CD4-positive, alpha-beta memory T cell (primary cell): ENCODE measurements around the gene C10orf95. TPM values are rescaled to one million over a fixed set of nuclear protein-coding genes. Genes with fewer than 3 reads are reported as not detected.

ENCODE experiments used
- CTCF ChIA-PET: fragments of 350-600 bp; sonication (Branson Sonifier 250); formaldehyde crosslinking; loops from one replicate; lab custom pipeline; 2021; ENCODE audit warnings: inconsistent platforms; ENCODE audit not compliant: partially characterized antibody; lab: Charles Lee
- POLR2A ChIA-PET: fragments of 350-600 bp; sonication (Branson Sonifier 250); formaldehyde crosslinking; loops from one replicate; lab custom pipeline; 2021; ENCODE audit not compliant: partially characterized antibody; lab: Charles Lee
- DNase-seq, 5 donors: peaks; one replicate each; pipeline versions ENCODE4 v3.0.0 to v3.0.0-alpha.2; 2020 to 2022; ENCODE audit warnings: mixed read lengths in 1 of 5
- H3K27ac ChIP-seq: one replicate; pipeline ENCODE4 v1.7.0; 2013; ENCODE audit warnings: low read depth, low read length
- H3K27me3 ChIP-seq: 2 replicates; pipeline ENCODE4 v1.7.0; 2013; ENCODE audit warnings: mild to moderate bottlenecking, low read length, moderate library complexity; ENCODE audit not compliant: insufficient read depth
- H3K36me3 ChIP-seq: 2 replicates; pipeline ENCODE4 v1.7.0; 2013; ENCODE audit warnings: mild to moderate bottlenecking, low read length, moderate library complexity; ENCODE audit not compliant: insufficient read depth
- H3K4me1 ChIP-seq: 2 replicates; pipeline ENCODE4 v1.7.0; 2013; ENCODE audit warnings: mild to moderate bottlenecking, low read length, moderate library complexity; ENCODE audit not compliant: insufficient read depth
- H3K4me3 ChIP-seq, 2 donors: one replicate each; pipeline ENCODE4 v1.7.0; 2013; ENCODE audit warnings: low read length in 2 of 2, mild to moderate bottlenecking in 1 of 2
- H3K9me3 ChIP-seq, 2 donors: one replicate each; pipeline ENCODE4 v1.7.0; 2013; ENCODE audit warnings: low read length in 2 of 2, control low read depth in 1 of 2; ENCODE audit not compliant: control insufficient read depth in 1 of 2
- H3K27ac Mint-ChIP-seq, 7 donors: one replicate each; pipeline ENCODE4 v1.8.0; 2020 to 2021; ENCODE audit warnings: mixed read lengths in 7 of 7, mild to moderate bottlenecking in 6 of 7, inconsistent platforms in 3 of 7, moderate library complexity in 3 of 7
- H3K27me3 Mint-ChIP-seq, 2 donors: one replicate each; pipeline ENCODE4 v1.8.0; 2020 to 2021; ENCODE audit warnings: mixed read lengths in 2 of 2
- H3K36me3 Mint-ChIP-seq, 2 donors: one replicate each; pipeline ENCODE4 v1.8.0; 2020 to 2021; ENCODE audit warnings: mixed read lengths in 2 of 2, inconsistent platforms in 1 of 2, mild to moderate bottlenecking in 1 of 2
- H3K4me1 Mint-ChIP-seq, 4 donors: one replicate each; pipeline ENCODE4 v1.8.0; 2020 to 2021; ENCODE audit warnings: mixed read lengths in 4 of 4, mild to moderate bottlenecking in 1 of 4
- H3K4me3 Mint-ChIP-seq, 8 donors: one replicate each; pipeline ENCODE4 v1.8.0; 2020 to 2021; ENCODE audit warnings: mixed read lengths in 8 of 8, mild to moderate bottlenecking in 7 of 8, moderate library complexity in 6 of 8, inconsistent platforms in 3 of 8
- H3K9me3 Mint-ChIP-seq, 8 donors: one replicate each; pipeline ENCODE4 v1.8.0; 2020 to 2021; ENCODE audit warnings: mixed read lengths in 8 of 8, mild to moderate bottlenecking in 5 of 8, inconsistent platforms in 3 of 8, moderate library complexity in 1 of 8
- intact Hi-C: fragments of 100-400 bp; cut with micrococcal nuclease; formaldehyde crosslinking; loops from one replicate; pipeline ENCODE4 v1.15.1; 2023
- polyA plus RNA-seq, 2 donors: library from polyadenylated mRNA; unstranded; fragments of 300-500 nt; fragmentation: Illumina TruSeq; gene quantifications; one replicate each; pipeline ENCODE4 v1.2.3, GENCODE V29; 2021
- total RNA-seq, 2 experiments: library from RNA; stranded (reverse); gene quantifications; one replicate each; pipeline ENCODE4 v1.2.3, GENCODE V29; 2021

The C10orf95 gene
- total and polyA plus RNA-seq, 4 experiments from 2014 or later = 0.41 to 1.6 (median 0.65) TPM

DNA sequence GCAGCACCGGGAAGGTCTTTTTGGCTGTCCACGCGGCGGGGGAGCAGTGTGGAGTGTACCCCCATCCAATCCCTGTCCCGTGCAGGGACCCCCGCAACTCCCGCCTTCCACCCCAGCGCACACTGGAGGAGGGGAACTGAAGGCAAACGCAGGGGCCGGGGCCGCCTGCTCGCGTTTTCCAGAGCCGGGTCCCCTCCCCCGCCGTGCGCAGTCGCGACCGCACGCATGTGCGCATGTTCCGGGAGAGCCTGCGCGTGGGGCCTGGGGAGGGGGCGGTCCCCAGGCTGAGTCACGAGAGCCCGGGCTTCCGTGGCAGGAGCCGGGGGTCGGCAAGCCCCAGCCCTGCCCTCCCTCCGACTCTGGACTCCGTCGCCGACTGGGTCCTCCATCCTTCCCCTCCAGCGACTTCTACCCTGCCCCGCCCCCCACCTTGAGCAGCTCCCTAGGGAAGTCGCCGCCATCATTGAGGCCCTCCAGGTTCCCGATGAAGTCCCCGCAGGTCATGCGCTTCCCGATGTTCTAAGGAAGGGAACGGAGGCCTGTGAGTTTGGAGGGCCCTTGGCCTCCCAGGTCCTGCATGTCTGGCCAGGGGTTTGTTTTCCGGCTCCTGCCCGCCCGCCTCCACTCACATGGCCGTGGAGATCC is 40.8 kb downstream of the C10orf95 start:
- CTCF ChIA-PET = interaction anchor here (1.7 kb wide), 1 partner anchor 11 kb away, joined by 10 read pairs; no protein-coding TSS in a partner anchor
- H3K27ac ChIP-seq = no peak overlapping the region

DNA sequence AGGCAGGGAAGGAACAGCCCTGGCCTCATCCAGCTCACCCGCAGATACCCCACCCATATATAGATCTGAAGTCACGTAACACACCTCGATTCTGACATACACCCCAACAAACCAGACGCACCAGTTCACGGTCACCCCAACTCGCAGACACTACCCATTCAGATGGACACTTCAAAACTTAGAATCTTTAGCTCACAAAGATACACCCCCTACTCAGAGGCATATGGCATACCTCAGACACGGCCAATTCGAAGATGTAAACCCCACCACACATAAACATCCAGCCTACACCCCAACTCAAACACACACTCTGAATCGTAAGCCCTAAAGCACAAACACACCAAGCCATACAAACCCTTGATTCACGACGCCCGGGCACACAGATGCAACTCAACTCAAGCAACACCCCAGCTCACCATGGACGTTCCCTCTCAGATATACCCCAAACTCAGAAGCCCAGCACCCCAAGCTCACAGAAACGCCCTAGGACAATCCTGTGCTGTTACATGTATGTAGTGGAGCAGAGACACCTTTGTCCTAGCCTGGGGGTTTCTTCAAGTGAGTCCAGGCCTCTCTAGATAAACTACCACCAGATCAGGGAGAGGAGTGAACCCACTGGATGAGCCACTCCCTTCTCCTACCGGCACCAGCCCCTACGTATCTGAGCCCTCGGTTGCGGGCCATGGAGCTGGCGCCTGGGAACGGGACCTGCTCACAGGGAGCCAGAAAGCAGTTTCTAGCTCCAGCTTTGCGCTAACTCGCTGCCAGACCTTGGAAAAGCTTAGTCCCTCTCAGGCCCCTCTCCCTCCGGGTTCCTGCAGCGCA is 41.5 kb downstream of the C10orf95 start:
- Histone ChIP-seq H3K4me3 (peak overlapping the region; percentile 34 to 41), H3K27me3 (peaks cover 11% of the 10 kb centered on the region), H3K9me3 (no peaks in the 10 kb centered on the region), H3K4me1 (peaks cover 27% of the 10 kb centered on the region), H3K27ac (peak overlapping the region; percentile 22), H3K36me3 (no peaks in the 10 kb centered on the region)
- peak overlapping the region; percentile 53 to 88 (median 80) for H3K4me3 Mint-ChIP-seq
- peaks cover 0 to 1% (median 0%) of the 10 kb centered on the region in 8 donors for H3K9me3 Mint-ChIP-seq
- intact Hi-C loops = no loop called here
- peaks cover 0 to 8% of the 10 kb centered on the region in 2 donors for H3K36me3 Mint-ChIP-seq
- H3K4me1 Mint-ChIP-seq = peaks cover 14 to 59% (median 22%) of the 10 kb centered on the region in 4 donors
- peak in 1 of 5 donors; percentile 38 for DNase-seq
- H3K27ac Mint-ChIP-seq = peak overlapping the region in 6 of 7 donors; percentile 18 to 91 (median 64)
- peaks cover 16 to 40% of the 10 kb centered on the region in 2 donors for H3K27me3 Mint-ChIP-seq
- ChIA-PET POLR2A (interaction anchor here (0.8 to 4.1 kb wide), 9 partner anchors 10 to 91 kb away, joined by 3 to 23 read pairs (median 6); partner anchors contain the start of genes C10orf95, CUEDC2, FBXL15 and NFKB2), CTCF (interaction anchor here (0.5 to 1.7 kb wide), 4 partner anchors 10 to 180 kb away, joined by 3 to 10 read pairs (median 5); no protein-coding TSS in a partner anchor)

More for the DNA sequence above, 40.8 kb downstream of the C10orf95 start:
- Histone ChIP-seq H3K27me3 (peaks cover 11% of the 10 kb centered on the region), H3K4me3 (peak overlapping the region; percentile 34 to 41), H3K4me1 (peaks cover 27% of the 10 kb centered on the region), H3K36me3 (no peaks in the 10 kb centered on the region), H3K9me3 (no peaks in the 10 kb centered on the region)
- Mint-ChIP-seq H3K27me3 (peaks cover 16 to 41% of the 10 kb centered on the region in 2 donors), H3K4me3 (peak overlapping the region; percentile 53 to 88 (median 84)), H3K4me1 (peaks cover 14 to 58% (median 22%) of the 10 kb centered on the region in 4 donors), H3K36me3 (peaks cover 0 to 8% of the 10 kb centered on the region in 2 donors), H3K27ac (peak overlapping the region in 4 of 7 donors; percentile 68 to 91 (median 75)), H3K9me3 (peaks cover 0 to 1% (median 0%) of the 10 kb centered on the region in 8 donors)
- intact Hi-C loops = no loop called here
- POLR2A ChIA-PET = interaction anchor here (0.7 to 4.1 kb wide), 9 partner anchors 10 to 91 kb away, joined by 3 to 23 read pairs (median 4); partner anchors contain the start of genes C10orf95, CUEDC2 and FBXL15
- peak in 3 of 5 donors; percentile 40 to 67 (median 48) for DNase-seq

DNA sequence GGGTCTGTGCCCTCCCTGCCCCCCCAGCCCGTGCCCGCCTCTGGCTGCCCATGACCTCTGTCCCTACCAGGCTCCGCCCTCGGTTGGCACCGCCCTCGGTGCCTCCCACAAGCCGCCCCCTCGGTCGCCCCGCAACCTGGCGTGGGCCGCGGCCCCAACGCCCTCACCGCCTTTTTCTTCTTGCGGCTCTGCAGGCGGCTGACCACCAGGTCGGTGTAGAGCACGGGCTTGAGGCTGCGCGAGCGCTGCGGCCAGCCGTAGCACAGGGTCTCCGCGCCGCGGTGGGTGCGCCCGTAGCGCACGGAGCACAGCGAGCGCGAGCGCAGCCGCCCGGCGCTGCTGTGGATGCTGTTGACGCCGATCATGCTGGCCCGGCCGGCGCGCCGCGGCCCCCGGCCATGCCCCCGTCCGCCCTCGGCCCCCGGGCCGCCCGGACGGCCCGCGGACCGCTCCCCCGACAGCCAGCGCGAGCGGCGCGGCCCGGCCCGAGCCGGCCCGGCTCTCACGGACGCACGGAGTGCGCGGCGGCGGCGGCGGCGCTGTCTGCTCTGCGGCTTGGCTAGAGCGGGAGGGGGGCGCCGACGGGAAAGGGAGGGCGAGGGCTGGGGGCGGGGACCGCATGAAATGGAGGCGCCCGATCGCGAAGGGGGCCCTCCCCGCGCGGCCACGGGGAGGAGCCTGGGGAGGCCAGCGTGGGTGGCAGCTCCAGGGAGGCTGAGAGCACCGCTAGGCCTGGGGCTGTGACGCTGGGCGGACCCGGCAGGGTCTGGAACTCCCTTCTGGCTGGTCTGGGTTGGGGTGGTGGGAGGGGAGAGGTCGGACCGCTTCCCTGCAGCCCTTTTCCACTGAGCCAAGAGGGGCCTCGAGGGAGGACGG is 42.4 kb downstream of the C10orf95 start:
- peak overlapping the region in 1 of 2 donors; percentile 43 for H3K4me3 ChIP-seq
- Mint-ChIP-seq H3K27me3 (peaks cover 16 to 33% of the 10 kb centered on the region in 2 donors), H3K36me3 (peaks cover 0 to 8% of the 10 kb centered on the region in 2 donors), H3K4me1 (peaks cover 14 to 65% (median 22%) of the 10 kb centered on the region in 4 donors), H3K9me3 (peaks cover 0 to 1% (median 0%) of the 10 kb centered on the region in 8 donors), H3K27ac (peak overlapping the region in 3 of 7 donors; percentile 54 to 95 (median 72)), H3K4me3 (peak overlapping the region; percentile 63 to 88 (median 80))
- no peaks in the 10 kb centered on the region for H3K9me3 ChIP-seq
- intact Hi-C loops = no loop called here
- peak; percentile 53 to 76 (median 64) for DNase-seq
- H3K27me3 ChIP-seq = peaks cover 11% of the 10 kb centered on the region
- H3K27ac ChIP-seq = peak overlapping the region; percentile 22
- no peaks in the 10 kb centered on the region for H3K36me3 ChIP-seq
- ChIA-PET POLR2A (interaction anchor here (0.9 to 4.1 kb wide), 7 partner anchors 9 to 53 kb away, joined by 3 to 23 read pairs (median 7); partner anchors contain the start of genes C10orf95, FBXL15 and NFKB2), CTCF (interaction anchor here (0.5 to 1.7 kb wide), 4 partner anchors 10 to 179 kb away, joined by 3 to 10 read pairs (median 5); no protein-coding TSS in a partner anchor)
- H3K4me1 ChIP-seq = peaks cover 27% of the 10 kb centered on the region

DNA sequence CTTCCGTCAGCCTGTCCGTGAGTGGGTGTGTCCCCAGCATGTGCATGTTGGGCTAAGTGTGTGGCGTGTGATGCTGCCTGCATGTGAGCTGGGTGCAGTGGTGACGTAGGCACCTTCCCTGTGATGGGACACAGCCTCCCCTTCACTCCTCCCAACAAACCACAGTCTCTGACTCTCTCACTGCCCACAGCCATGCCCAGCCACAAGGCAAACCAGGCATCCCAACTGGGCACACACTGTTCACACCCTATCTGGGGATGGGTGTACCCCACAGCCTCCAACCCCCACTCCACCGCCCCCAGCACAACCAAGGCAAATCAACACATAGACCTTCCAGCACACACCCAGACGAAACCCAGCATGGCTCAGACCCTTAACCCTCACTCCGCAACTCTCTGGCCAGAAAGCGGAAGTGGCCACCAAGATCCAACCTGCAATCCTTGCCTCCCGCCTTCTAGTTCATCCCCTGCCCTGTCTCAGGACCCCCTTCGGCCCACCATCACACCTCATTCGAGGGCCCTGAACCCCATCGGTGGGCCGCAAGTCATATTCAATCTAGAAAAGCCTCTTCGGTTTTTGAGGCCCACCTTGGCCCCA is 43.1 kb downstream of the C10orf95 start:
- Histone ChIP-seq H3K27ac (no peak overlapping the region), H3K4me1 (peaks cover 27% of the 10 kb centered on the region), H3K36me3 (no peaks in the 10 kb centered on the region), H3K4me3 (peak overlapping the region in 1 of 2 donors; percentile 43), H3K9me3 (no peaks in the 10 kb centered on the region), H3K27me3 (peaks cover 11% of the 10 kb centered on the region)
- Mint-ChIP-seq H3K27ac (peak overlapping the region; percentile 14 to 95 (median 81)), H3K4me3 (peak overlapping the region; percentile 45 to 83 (median 74)), H3K36me3 (peaks cover 0 to 14% of the 10 kb centered on the region in 2 donors), H3K27me3 (peaks cover 16 to 32% of the 10 kb centered on the region in 2 donors), H3K9me3 (peaks cover 0 to 1% (median 0%) of the 10 kb centered on the region in 8 donors), H3K4me1 (peaks cover 15 to 63% (median 22%) of the 10 kb centered on the region in 4 donors)
- ChIA-PET POLR2A (no interaction called here), CTCF (no interaction called here)
- intact Hi-C loops = no loop called here
- peak in 1 of 5 donors; percentile 64 for DNase-seq

DNA sequence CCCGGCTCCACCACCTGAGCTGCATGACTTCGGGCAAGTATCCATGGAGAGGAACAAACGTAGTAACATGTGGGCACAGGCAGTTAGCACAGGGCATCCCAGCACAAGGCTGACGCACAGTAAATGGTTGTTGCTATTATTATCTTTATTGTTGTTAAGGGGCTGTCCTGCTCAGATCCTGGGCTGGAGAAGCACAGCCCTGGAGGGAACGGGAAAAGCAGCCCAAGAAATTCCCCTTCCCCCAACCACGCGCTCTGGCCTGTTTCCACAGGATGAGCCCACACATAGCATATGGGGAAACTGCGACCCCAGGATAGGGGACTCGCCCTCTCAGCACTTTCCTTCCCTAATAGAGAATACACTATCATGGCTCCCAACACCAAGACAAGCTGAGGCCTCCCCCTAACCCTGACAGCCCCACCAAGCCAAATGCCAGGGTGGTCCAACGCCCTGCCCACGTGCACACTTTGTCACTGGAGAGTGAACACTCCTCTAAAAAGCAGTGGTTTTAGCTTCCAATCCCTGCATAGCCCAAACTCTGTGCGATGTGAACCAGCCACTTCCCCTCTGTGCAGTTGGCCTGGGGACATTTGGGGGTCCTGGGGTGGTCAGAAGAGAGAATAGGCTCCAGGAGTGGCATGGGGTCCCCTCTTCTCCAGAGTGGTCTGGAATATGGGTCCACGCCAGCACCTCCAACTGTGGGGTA is 43.8 kb downstream of the C10orf95 start:
- Mint-ChIP-seq H3K4me1 (peaks cover 15 to 57% (median 21%) of the 10 kb centered on the region in 4 donors), H3K27ac (peak overlapping the region in 5 of 7 donors; percentile 17 to 95 (median 27)), H3K9me3 (peaks cover 0 to under 1% (median 0%) of the 10 kb centered on the region in 8 donors), H3K4me3 (peak overlapping the region in 7 of 8 donors; percentile 14 to 83 (median 58)), H3K36me3 (peaks cover 0 to 14% of the 10 kb centered on the region in 2 donors), H3K27me3 (peaks cover 16 to 30% of the 10 kb centered on the region in 2 donors)
- H3K27me3 ChIP-seq = peaks cover 11% of the 10 kb centered on the region
- H3K36me3 ChIP-seq = no peaks in the 10 kb centered on the region
- peaks cover 21% of the 10 kb centered on the region for H3K4me1 ChIP-seq
- H3K27ac ChIP-seq = no peak overlapping the region
- H3K4me3 ChIP-seq = no peak overlapping the region
- ChIA-PET CTCF (no interaction called here), POLR2A (interaction anchor here (5.5 kb wide), 1 partner anchor 13 kb away, joined by 30 read pairs; the partner anchor contains the start of gene NFKB2)
- intact Hi-C loops = no loop called here
- no peaks in the 10 kb centered on the region for H3K9me3 ChIP-seq
- DNase-seq = peak in 1 of 5 donors; percentile 40
